H1 (cell line): Measurements from ENCODE around the gene LAMC3. TPM values are rescaled to one million over a fixed set of nuclear protein-coding genes. Genes with fewer than 3 reads are reported as not detected.
A peak's percentile ranks its signal among the peaks of the same experiment; 100 is the strongest.

Experiments
- CTCF ChIA-PET: fragments of 300-600 bp; sonication (Branson Sonifier 250); formaldehyde crosslinking; loops from one replicate; lab custom pipeline; 2021; ENCODE audit not compliant: partially characterized antibody; lab: Charles Lee
- POLR2A ChIA-PET: fragments of 300-600 bp; sonication (Branson Sonifier 250); formaldehyde crosslinking; loops from one replicate; lab custom pipeline; 2021; ENCODE audit warnings: inconsistent platforms; ENCODE audit not compliant: partially characterized antibody; lab: Charles Lee
- DNase-seq, 2 experiments: peaks; one replicate each; pipeline versions ENCODE4 v3.0.0 to v3.0.0-alpha.2; 2010 to 2022; ENCODE audit warnings: low spot score in 2 of 2, low read depth in 1 of 2, mixed read lengths in 1 of 2
- FAIRE-seq: peaks from 2 replicates; lab custom pipeline; 2011; peaks lifted over from hg19 to GRCh38; lab: Jason Lieb, UNC
- H2AFZ ChIP-seq: 2 replicates; pipeline ENCODE4 v1.8.1; 2012; ENCODE audit warnings: low read length, inconsistent platforms
- H2AK5ac ChIP-seq: 2 replicates; pipeline ENCODE4 v1.6.1; 2013; ENCODE audit warnings: low read depth, low read length
- H2BK120ac ChIP-seq: replicated peaks from 2 replicates; pipeline ENCODE3; 2013; ENCODE audit warnings: low read depth, low read length, inconsistent platforms
- H2BK12ac ChIP-seq: 2 replicates; pipeline ENCODE4 v1.6.1; 2013; ENCODE audit warnings: low read depth, low read length
- H2BK15ac ChIP-seq: 2 replicates; pipeline ENCODE4 v1.6.1; 2013; ENCODE audit warnings: low read length
- H2BK20ac ChIP-seq: 2 replicates; pipeline ENCODE4 v1.6.1; 2013; ENCODE audit warnings: low read length
- H2BK5ac ChIP-seq: 2 replicates; pipeline ENCODE4 v1.6.1; 2013; ENCODE audit warnings: low read depth, low read length
- H3K14ac ChIP-seq: 2 replicates; pipeline ENCODE4 v1.6.1; 2013; ENCODE audit warnings: inconsistent platforms; ENCODE audit not compliant: insufficient read length
- H3K18ac ChIP-seq: 2 replicates; pipeline ENCODE4 v1.6.1; 2013; ENCODE audit warnings: low read length; ENCODE audit errors: extremely low read depth
- H3K23ac ChIP-seq: 2 replicates; pipeline ENCODE4 v1.6.1; 2013; ENCODE audit warnings: inconsistent platforms; ENCODE audit not compliant: insufficient read length
- H3K23me2 ChIP-seq: 2 replicates; pipeline ENCODE4 v1.6.1; 2013; ENCODE audit warnings: low read depth, low read length
- H3K27ac ChIP-seq: 2 replicates; pipeline ENCODE4 v1.6.1; 2011; ENCODE audit warnings: low read depth, low read length, inconsistent platforms
- H3K27me3 ChIP-seq, 4 experiments: replicated peaks in 1 of 4; 1 replicate in 1 of 4; 2 replicates in 3 of 4; pipeline versions ENCODE4 v1.6.1 to v1.8.1; 2011 to 2013; ENCODE audit warnings: low read length in 3 of 4, mild to moderate bottlenecking in 3 of 4, inconsistent platforms in 2 of 4, mixed read lengths in 2 of 4, moderate library complexity in 1 of 4; ENCODE audit not compliant: control insufficient read depth in 3 of 4, insufficient read depth in 3 of 4; ENCODE audit errors: extremely low read depth in 1 of 4
- H3K36me3 ChIP-seq, 4 experiments: 2 replicates each; pipeline versions ENCODE4 v1.6.1 to v1.8.1; 2011 to 2013; ENCODE audit warnings: mild to moderate bottlenecking in 4 of 4, low read length in 3 of 4, moderate library complexity in 2 of 4, control low read depth in 1 of 4, inconsistent platforms in 1 of 4; ENCODE audit not compliant: insufficient read depth in 4 of 4, control insufficient read depth in 2 of 4
- H3K4ac ChIP-seq: replicated peaks from 2 replicates; pipeline ENCODE3; 2013; ENCODE audit warnings: low read length, low read depth, mixed read lengths, inconsistent platforms; ENCODE audit not compliant: insufficient read length
- H3K4me1 ChIP-seq, 4 experiments: replicated peaks in 1 of 4; 1 replicate in 1 of 4; 2 replicates in 3 of 4; pipeline versions ENCODE4 v1.6.1 to v1.8.1; 2011 to 2013; ENCODE audit warnings: low read length in 3 of 4, inconsistent platforms in 2 of 4, mixed read lengths in 1 of 4; ENCODE audit not compliant: insufficient read depth in 4 of 4, control insufficient read depth in 3 of 4
- H3K4me2 ChIP-seq, 2 experiments: 2 replicates each; pipeline versions ENCODE4 v1.6.1 to v1.8.1; 2011 to 2013; ENCODE audit warnings: low read depth in 2 of 2, low read length in 2 of 2, control low read depth in 1 of 2, inconsistent platforms in 1 of 2, mild to moderate bottlenecking in 1 of 2; ENCODE audit not compliant: insufficient read depth in 1 of 2
- H3K4me3 ChIP-seq, 4 experiments: fragments of 200-600, 300-600 bp in 1 of 4; sonication (generic), shearing (Covaris generic), sonication (Bioruptor Twin) in 1 of 4; 2 replicates each; pipeline versions ENCODE4 v1.5.1 to v1.8.1; 2011 to 2016; ENCODE audit warnings: low read length in 4 of 4, low read depth in 3 of 4, control low read depth in 2 of 4, inconsistent platforms in 2 of 4, mild to moderate bottlenecking in 2 of 4, mixed read lengths in 1 of 4, moderate library complexity in 1 of 4; ENCODE audit not compliant: insufficient read depth in 2 of 4; ENCODE audit errors: extremely low read depth in 1 of 4
- H3K56ac ChIP-seq: replicated peaks from 2 replicates; pipeline ENCODE3; 2013; ENCODE audit warnings: low read depth, mild to moderate bottlenecking, mixed read lengths, low read length, inconsistent platforms; ENCODE audit not compliant: insufficient read length
- H3K79me1 ChIP-seq: 2 replicates; pipeline ENCODE4 v1.6.1; 2013; ENCODE audit warnings: low read depth, low read length, control low read depth
- H3K79me2 ChIP-seq, 2 experiments: 2 replicates each; pipeline versions ENCODE4 v1.6.1 to v1.8.1; 2012 to 2013; ENCODE audit warnings: low read length in 2 of 2, mild to moderate bottlenecking in 2 of 2, inconsistent platforms in 1 of 2; ENCODE audit not compliant: insufficient read depth in 2 of 2, control insufficient read depth in 1 of 2
- H3K9ac ChIP-seq, 4 experiments: replicated peaks in 1 of 4; 1 replicate in 1 of 4; 2 replicates in 3 of 4; pipeline versions ENCODE4 v1.6.1 to v1.8.1; 2011 to 2013; ENCODE audit warnings: low read depth in 3 of 4, low read length in 3 of 4, control low read depth in 2 of 4, mild to moderate bottlenecking in 2 of 4, moderate library complexity in 2 of 4, inconsistent platforms in 1 of 4; ENCODE audit errors: extremely low read depth in 1 of 4
- H3K9me3 ChIP-seq, 2 experiments: 2 replicates each; pipeline versions ENCODE4 v1.6.1 to v1.8.1; 2012 to 2013; ENCODE audit warnings: mild to moderate bottlenecking in 2 of 2, moderate library complexity in 2 of 2, control low read depth in 1 of 2, inconsistent platforms in 1 of 2, low read depth in 1 of 2, low read length in 1 of 2, mixed read lengths in 1 of 2; ENCODE audit not compliant: insufficient read depth in 2 of 2
- H4K20me1 ChIP-seq, 2 experiments: replicated peaks in 1 of 2; 2 replicates each; pipeline versions ENCODE3 to v1.8.1; 2011 to 2013; ENCODE audit warnings: inconsistent platforms in 2 of 2, low read length in 2 of 2, mild to moderate bottlenecking in 1 of 2; ENCODE audit not compliant: insufficient read depth in 2 of 2, control insufficient read depth in 1 of 2
- H4K5ac ChIP-seq: 2 replicates; pipeline ENCODE4 v1.6.1; 2013; ENCODE audit warnings: low read length, low read depth, mixed read lengths, inconsistent platforms; ENCODE audit not compliant: insufficient read length
- H4K8ac ChIP-seq: 2 replicates; pipeline ENCODE4 v1.8.0; 2013; ENCODE audit warnings: mild to moderate bottlenecking, moderate library complexity, low read length, inconsistent platforms; ENCODE audit not compliant: insufficient read depth; ENCODE audit errors: extremely low read depth
- H4K91ac ChIP-seq: replicated peaks from 2 replicates; pipeline ENCODE3; 2013; ENCODE audit warnings: low read length, mixed read lengths, inconsistent platforms; ENCODE audit not compliant: insufficient read length
- KDM1A ChIP-seq: fragments of 200-600, 300-600 bp; sonication (generic); IDR thresholded peaks from 2 replicates; pipeline ENCODE4 v1.7.1; 2016; ENCODE audit warnings: mild to moderate bottlenecking, low read length, borderline replicate concordance
- MAFK ChIP-seq: IDR thresholded peaks from 2 replicates; pipeline ENCODE4 v1.6.1; 2012; ENCODE audit warnings: low read depth, mild to moderate bottlenecking, improper control_type of control experiment, low read length
- PHF8 ChIP-seq: fragments of 200-600 bp; sonication (generic); conservative IDR thresholded peaks from 2 replicates; pipeline ENCODE4 v1.7.1; 2012; ENCODE audit warnings: low read depth, mild to moderate bottlenecking, inconsistent platforms, low read length, moderate library complexity
- POU5F1 ChIP-seq: IDR thresholded peaks from 2 replicates; pipeline ENCODE4 v1.6.1; 2011; ENCODE audit warnings: low read depth, mild to moderate bottlenecking, low read length, moderate library complexity
- TAF1 ChIP-seq: IDR thresholded peaks from 2 replicates; pipeline ENCODE4 v1.6.1; 2011; ENCODE audit warnings: mild to moderate bottlenecking, low read depth, low read length
- TAF7 ChIP-seq: optimal IDR thresholded peaks from 2 replicates; pipeline ENCODE3; 2011; ENCODE audit warnings: low read depth, mild to moderate bottlenecking, inconsistent platforms, low read length, moderate library complexity, borderline replicate concordance
- WGBS, 2 experiments: shearing (Covaris generic) in 1 of 2; methylation state at CpG; one replicate each; pipeline versions ENCODE4 v1.1.6 to v1.1.7; 2013 to 2015; ENCODE audit warnings: low lambda C conversion rate in 2 of 2, mixed read lengths in 2 of 2, inconsistent platforms in 1 of 2, low coverage in 1 of 2, missing lambda C conversion rate in 1 of 2; ENCODE audit not compliant: insufficient replicate concordance in 2 of 2, insufficient coverage in 1 of 2, insufficient read length in 1 of 2; ENCODE audit errors: extremely low coverage in 1 of 2, missing lambda C conversion rate in 1 of 2; 5-methylcytosine and 5-hydroxymethylcytosine counted together
- polyA plus RNA-seq, 7 experiments: library from polyadenylated mRNA; depleted of rRNA in 3 of 7; stranded (reverse) in 5 of 7; unstranded in 2 of 7; fragments of >200 nt in 5 of 7; fragments of 200-250 nt in 2 of 7; gene quantifications; 1 replicate in 5 of 7; 2 replicates in 1 of 7; 4 replicates in 1 of 7; pipeline versions ENCODE4 v1.2.1 to v1.2.3, GENCODE V29; 2011 to 2013; ENCODE audit warnings: missing spikeins in 2 of 7, mixed read lengths in 2 of 7
- total RNA-seq: library from RNA; stranded (reverse); fragmentation: NEBNext Ultra II Directional; extraction: Animal tissue kit (Norgen Biotek cat#: 25700); gene quantifications from 2 replicates; pipeline ENCODE4 v1.2.1, GENCODE V29; 2021
- TF ChIP-seq, protein P1 (sequence below), 3 experiments: IDR thresholded peaks; 1 replicate in 2 of 3; 2 replicates in 1 of 3; pipeline versions ENCODE4 v1.5.1 to v1.6.1; 2011; ENCODE audit warnings: low read length in 3 of 3, mild to moderate bottlenecking in 3 of 3, inconsistent platforms in 2 of 3, low read depth in 1 of 3, moderate library complexity in 1 of 3; ENCODE audit not compliant: insufficient read depth in 1 of 3; ENCODE audit errors: control extremely low read depth in 1 of 3
- TF ChIP-seq, protein P2 (sequence below): IDR thresholded peaks from 2 replicates; pipeline ENCODE4 v1.6.1; 2012; ENCODE audit warnings: inconsistent platforms

The LAMC3 gene
- total and polyA plus RNA-seq, 2 of the 8 experiments (the other 6 are each of a cell fraction or from before 2014, with no cell fraction given): 9.3 to 12.3 TPM

DNA sequence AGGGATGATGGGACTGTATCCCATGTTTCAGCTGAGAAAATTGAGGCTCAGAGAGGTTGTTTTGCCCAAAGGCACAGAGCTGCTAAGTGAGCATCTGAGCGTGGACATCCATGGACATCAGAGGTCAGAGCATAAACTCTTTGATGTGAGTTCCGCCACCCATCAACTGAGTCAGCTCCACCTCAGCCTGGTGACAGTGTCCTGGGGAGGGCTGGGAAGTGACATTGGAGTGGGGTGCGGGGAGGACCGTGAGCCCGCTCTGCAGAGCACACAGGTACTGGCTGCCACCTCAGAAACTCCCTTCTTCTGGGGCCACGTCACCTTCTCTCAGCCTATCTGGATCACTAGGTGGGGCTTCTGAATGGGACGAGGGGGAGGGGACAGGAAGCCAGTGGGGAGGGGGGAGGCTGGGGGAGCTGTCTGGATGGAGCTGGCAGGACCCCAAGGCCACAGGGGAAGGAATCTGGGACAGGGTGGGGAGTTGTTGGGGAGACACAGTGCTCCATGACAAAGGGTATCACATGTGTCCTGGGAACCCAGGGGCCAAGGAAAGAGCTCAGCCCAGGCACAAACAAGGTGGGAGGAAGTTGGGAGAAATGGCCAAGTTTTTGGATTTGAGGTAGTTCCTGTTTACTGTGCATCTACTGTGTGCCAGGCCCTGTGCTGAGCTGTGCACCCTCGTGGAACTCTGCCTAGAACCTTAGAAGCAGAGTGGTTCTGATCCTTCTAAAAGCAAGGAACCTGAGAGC is 2.5 kb downstream of the LAMC3 start:
- 0 out of 4 replicates have a peak overlapping the region, but pooled peaks of 1 of the 2 experiments have one; percentile 2 for H3K4me2 ChIP-seq
- H3K4ac ChIP-seq: no peak overlapping the region
- no peak for FAIRE-seq
- no peak overlapping the region for H3K27ac ChIP-seq
- H3K79me2 ChIP-seq: no peaks in the 10 kb centered on the region
- peak overlapping the region in 1 of 4 experiments; percentile 50; a peak in 1 of 7 replicates for H3K9ac ChIP-seq
- H3K56ac ChIP-seq: no peak overlapping the region
- no peak overlapping the region for H2AFZ ChIP-seq
- H3K14ac ChIP-seq: no peak overlapping the region
- H2BK12ac ChIP-seq: peak overlapping the region; percentile 88
- no peak overlapping the region for H3K23ac ChIP-seq
- H3K23me2 ChIP-seq: peaks cover 8% of the 10 kb centered on the region; the same call in 1 of the 2 replicates
- CTCF ChIA-PET: interaction anchor here (0.6 to 17.5 kb wide), 13 partner anchors 9 to 343 kb away, joined by 3 to 156 read pairs (median 5); no protein-coding TSS in a partner anchor
- no peak overlapping the region for H2BK120ac ChIP-seq
- no peak overlapping the region for H3K18ac ChIP-seq
- peaks cover 0 to 10% (median 7%) of the 10 kb centered on the region in 4 experiments; a peak in 5 of 7 replicates for H3K27me3 ChIP-seq
- H2BK5ac ChIP-seq: peak overlapping the region; percentile 77; the same call in 1 of the 2 replicates
- peak overlapping the region; percentile 56 for H4K91ac ChIP-seq
- H4K5ac ChIP-seq: no peak overlapping the region
- H2BK20ac ChIP-seq: peak overlapping the region; percentile 98
- H4K20me1 ChIP-seq: no peaks in the 10 kb centered on the region
- no peak for DNase-seq
- H2BK15ac ChIP-seq: peak overlapping the region; percentile 84; the same call in 1 of the 2 replicates
- H3K4me3 ChIP-seq: no peak overlapping the region
- H3K79me1 ChIP-seq: peaks cover 9% of the 10 kb centered on the region; the same call in 1 of the 2 replicates
- H3K9me3 ChIP-seq: no peaks in the 10 kb centered on the region
- H3K36me3 ChIP-seq: no peaks in the 10 kb centered on the region
- WGBS, 2 experiments: 83% methylated on average over 8 of the region's 8 CpGs; no CpG with 5 or more reads in 1 of the 2 experiments
- peaks cover 2 to 22% (median 8%) of the 10 kb centered on the region in 4 experiments for H3K4me1 ChIP-seq
- H4K8ac ChIP-seq: no peak overlapping the region
- peak overlapping the region; percentile 88 for H2AK5ac ChIP-seq
- POLR2A ChIA-PET: interaction anchor here (0.7 to 2.8 kb wide), 5 partner anchors 15 to 90 kb away, joined by 3 to 7 read pairs (median 3); no protein-coding TSS in a partner anchor
- TF ChIP-seq, protein P1, sequence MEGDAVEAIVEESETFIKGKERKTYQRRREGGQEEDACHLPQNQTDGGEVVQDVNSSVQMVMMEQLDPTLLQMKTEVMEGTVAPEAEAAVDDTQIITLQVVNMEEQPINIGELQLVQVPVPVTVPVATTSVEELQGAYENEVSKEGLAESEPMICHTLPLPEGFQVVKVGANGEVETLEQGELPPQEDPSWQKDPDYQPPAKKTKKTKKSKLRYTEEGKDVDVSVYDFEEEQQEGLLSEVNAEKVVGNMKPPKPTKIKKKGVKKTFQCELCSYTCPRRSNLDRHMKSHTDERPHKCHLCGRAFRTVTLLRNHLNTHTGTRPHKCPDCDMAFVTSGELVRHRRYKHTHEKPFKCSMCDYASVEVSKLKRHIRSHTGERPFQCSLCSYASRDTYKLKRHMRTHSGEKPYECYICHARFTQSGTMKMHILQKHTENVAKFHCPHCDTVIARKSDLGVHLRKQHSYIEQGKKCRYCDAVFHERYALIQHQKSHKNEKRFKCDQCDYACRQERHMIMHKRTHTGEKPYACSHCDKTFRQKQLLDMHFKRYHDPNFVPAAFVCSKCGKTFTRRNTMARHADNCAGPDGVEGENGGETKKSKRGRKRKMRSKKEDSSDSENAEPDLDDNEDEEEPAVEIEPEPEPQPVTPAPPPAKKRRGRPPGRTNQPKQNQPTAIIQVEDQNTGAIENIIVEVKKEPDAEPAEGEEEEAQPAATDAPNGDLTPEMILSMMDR (IDR thresholded peaks at IDR 0.05; ENCODE audit: control extremely low read depth in 1 of 3, insufficient read depth in 1 of 3, low read depth in 1 of 3, low read length in 3 of 3): no peak
- TF ChIP-seq, protein P2, sequence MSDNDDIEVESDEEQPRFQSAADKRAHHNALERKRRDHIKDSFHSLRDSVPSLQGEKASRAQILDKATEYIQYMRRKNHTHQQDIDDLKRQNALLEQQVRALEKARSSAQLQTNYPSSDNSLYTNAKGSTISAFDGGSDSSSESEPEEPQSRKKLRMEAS: no peak
- TF ChIP-seq MAFK: no peak
- no peak for TF ChIP-seq PHF8
- no peak for TF ChIP-seq KDM1A
- no peak for TF ChIP-seq TAF1
- TF ChIP-seq POU5F1: no peak
- TF ChIP-seq TAF7: no peak
